DND-41 (cell line): ENCODE data around the gene OR14J1.

Source experiments
- ATAC-seq: fragments of 200-7000 bp; cut with Tn5 transposase; 3 replicates; pipeline ENCODE4 v1.9.1; 2021; ENCODE audit warnings: low read depth; ENCODE audit not compliant: insufficient read depth
- DNase-seq: peaks from one replicate; pipeline ENCODE4 v3.0.0-alpha.2; 2020
- H2AFZ ChIP-seq: 2 replicates; pipeline ENCODE4 v1.6.0; 2012; ENCODE audit warnings: low read depth, low read length
- H3K27ac ChIP-seq: 2 replicates; pipeline ENCODE4 v1.5.1; 2012; ENCODE audit warnings: low read length, inconsistent platforms
- H3K27me3 ChIP-seq: fragments of 200-600 bp; sonication (generic); 2 replicates; pipeline ENCODE4 v1.6.0; 2012; ENCODE audit warnings: low read length, mild to moderate bottlenecking, inconsistent platforms; ENCODE audit not compliant: insufficient read depth, poor library complexity
- H3K36me3 ChIP-seq: 2 replicates; pipeline ENCODE4 v1.5.1; 2012; ENCODE audit warnings: low read length, inconsistent platforms; ENCODE audit not compliant: insufficient read depth
- H3K4me1 ChIP-seq: 2 replicates; pipeline ENCODE4 v1.5.1; 2012; ENCODE audit warnings: mild to moderate bottlenecking, low read length; ENCODE audit not compliant: insufficient read depth
- H3K4me2 ChIP-seq: 2 replicates; pipeline ENCODE4 v1.6.0; 2012; ENCODE audit warnings: mild to moderate bottlenecking, moderate library complexity, low read length, inconsistent platforms; ENCODE audit not compliant: insufficient read depth
- H3K4me3 ChIP-seq, 2 experiments: fragments of 200-600 bp in 1 of 2; shearing (Covaris generic) in 1 of 2; 2 replicates each; pipeline ENCODE4 v1.5.1; 2012 to 2016; ENCODE audit warnings: inconsistent platforms in 2 of 2, low read length in 2 of 2, mild to moderate bottlenecking in 2 of 2, low read depth in 1 of 2, moderate library complexity in 1 of 2
- H3K79me2 ChIP-seq: 2 replicates; pipeline ENCODE4 v1.6.0; 2012; ENCODE audit warnings: low read length, inconsistent platforms; ENCODE audit not compliant: insufficient read depth
- H3K9ac ChIP-seq: 2 replicates; pipeline ENCODE4 v1.6.0; 2012; ENCODE audit warnings: low read depth, mild to moderate bottlenecking, inconsistent platforms, low read length, moderate library complexity
- H3K9me3 ChIP-seq: 2 replicates; pipeline ENCODE4 v1.5.1; 2012; ENCODE audit warnings: low read length, moderate library complexity, mild to moderate bottlenecking, inconsistent platforms; ENCODE audit not compliant: insufficient read depth, severe bottlenecking
- H4K20me1 ChIP-seq: 2 replicates; pipeline ENCODE4 v1.6.0; 2012; ENCODE audit warnings: low read length; ENCODE audit not compliant: insufficient read depth
- EZH2 ChIP-seq: IDR thresholded peaks from 3 replicates; pipeline ENCODE4 v1.6.1; 2012; ENCODE audit warnings: borderline replicate concordance, low read depth, mild to moderate bottlenecking, moderate library complexity, low read length, inconsistent platforms; ENCODE audit not compliant: severe bottlenecking
- TF ChIP-seq, protein P1 (sequence below): IDR thresholded peaks from 2 replicates; pipeline ENCODE4 v1.5.1; 2012; ENCODE audit warnings: borderline replicate concordance, low read length, moderate library complexity, mild to moderate bottlenecking; ENCODE audit not compliant: poor library complexity, severe bottlenecking; ENCODE audit errors: extremely low read depth

The OR14J1 gene

DNA sequence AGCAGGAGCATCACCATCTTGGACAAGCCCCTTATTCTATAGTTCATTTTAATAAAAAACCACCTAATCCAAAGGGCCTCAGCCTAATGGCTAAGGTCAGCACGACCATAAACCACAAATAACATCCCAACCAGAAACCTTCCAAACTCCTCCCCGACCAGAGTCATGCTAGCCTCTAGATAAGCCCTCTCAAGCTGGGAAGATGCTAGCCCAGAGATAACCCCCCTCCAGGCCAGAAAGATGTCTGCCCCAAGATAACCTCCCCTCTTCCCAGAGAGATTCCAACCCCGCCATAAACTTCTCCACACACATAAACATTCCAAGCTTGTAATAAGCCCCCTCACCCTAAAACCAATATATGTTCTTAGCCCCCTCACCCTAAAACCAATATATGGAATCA lies 38.5 kb upstream of the OR14J1 start:
- TF ChIP-seq, protein P1, sequence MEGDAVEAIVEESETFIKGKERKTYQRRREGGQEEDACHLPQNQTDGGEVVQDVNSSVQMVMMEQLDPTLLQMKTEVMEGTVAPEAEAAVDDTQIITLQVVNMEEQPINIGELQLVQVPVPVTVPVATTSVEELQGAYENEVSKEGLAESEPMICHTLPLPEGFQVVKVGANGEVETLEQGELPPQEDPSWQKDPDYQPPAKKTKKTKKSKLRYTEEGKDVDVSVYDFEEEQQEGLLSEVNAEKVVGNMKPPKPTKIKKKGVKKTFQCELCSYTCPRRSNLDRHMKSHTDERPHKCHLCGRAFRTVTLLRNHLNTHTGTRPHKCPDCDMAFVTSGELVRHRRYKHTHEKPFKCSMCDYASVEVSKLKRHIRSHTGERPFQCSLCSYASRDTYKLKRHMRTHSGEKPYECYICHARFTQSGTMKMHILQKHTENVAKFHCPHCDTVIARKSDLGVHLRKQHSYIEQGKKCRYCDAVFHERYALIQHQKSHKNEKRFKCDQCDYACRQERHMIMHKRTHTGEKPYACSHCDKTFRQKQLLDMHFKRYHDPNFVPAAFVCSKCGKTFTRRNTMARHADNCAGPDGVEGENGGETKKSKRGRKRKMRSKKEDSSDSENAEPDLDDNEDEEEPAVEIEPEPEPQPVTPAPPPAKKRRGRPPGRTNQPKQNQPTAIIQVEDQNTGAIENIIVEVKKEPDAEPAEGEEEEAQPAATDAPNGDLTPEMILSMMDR: no peak
- TF ChIP-seq EZH2: no peak
- Histone ChIP-seq H2AFZ (no peak overlapping the region), H3K9ac (no peak overlapping the region), H3K36me3 (no peaks in the 10 kb centered on the region), H3K4me2 (no peak overlapping the region), H3K4me1 (no peaks in the 10 kb centered on the region), H3K9me3 (no peaks in the 10 kb centered on the region), H3K27me3 (no peaks in the 10 kb centered on the region), H3K27ac (no peak overlapping the region), H4K20me1 (no peaks in the 10 kb centered on the region), H3K4me3 (no peak overlapping the region), H3K79me2 (no peaks in the 10 kb centered on the region)
- ATAC-seq: no peak
- no peak for DNase-seq

DNA sequence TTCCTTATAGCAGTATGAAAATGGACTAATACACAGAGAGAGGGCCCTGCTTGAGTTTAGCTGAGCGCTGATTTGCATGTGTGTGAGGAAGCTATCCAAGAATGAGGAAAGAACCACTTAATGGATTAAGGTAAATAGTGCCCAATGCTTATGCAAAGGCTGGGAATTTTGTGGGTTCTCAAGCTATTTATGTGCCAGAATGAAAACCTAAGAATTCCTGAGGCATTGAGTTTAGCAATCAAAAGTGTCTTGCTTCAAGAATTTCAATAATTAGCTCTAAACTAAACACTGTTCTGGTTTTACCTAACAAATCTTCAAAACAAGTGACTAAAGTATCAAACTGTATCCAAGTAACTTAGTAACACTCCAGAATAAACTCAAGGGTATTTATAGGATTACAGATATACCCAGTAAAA lies 7.0 kb upstream of the OR14J1 start:
- Histone ChIP-seq H3K79me2 (no peaks in the 10 kb centered on the region), H4K20me1 (no peaks in the 10 kb centered on the region), H3K9me3 (no peaks in the 10 kb centered on the region), H2AFZ (no peak overlapping the region), H3K9ac (no peak overlapping the region), H3K4me1 (no peaks in the 10 kb centered on the region), H3K27ac (no peak overlapping the region), H3K27me3 (no peaks in the 10 kb centered on the region), H3K4me2 (no peak overlapping the region), H3K36me3 (no peaks in the 10 kb centered on the region), H3K4me3 (no peak overlapping the region)
- TF ChIP-seq, protein P1: no peak
- no peak for TF ChIP-seq EZH2
- DNase-seq (no peak), ATAC-seq (no peak)

DNA sequence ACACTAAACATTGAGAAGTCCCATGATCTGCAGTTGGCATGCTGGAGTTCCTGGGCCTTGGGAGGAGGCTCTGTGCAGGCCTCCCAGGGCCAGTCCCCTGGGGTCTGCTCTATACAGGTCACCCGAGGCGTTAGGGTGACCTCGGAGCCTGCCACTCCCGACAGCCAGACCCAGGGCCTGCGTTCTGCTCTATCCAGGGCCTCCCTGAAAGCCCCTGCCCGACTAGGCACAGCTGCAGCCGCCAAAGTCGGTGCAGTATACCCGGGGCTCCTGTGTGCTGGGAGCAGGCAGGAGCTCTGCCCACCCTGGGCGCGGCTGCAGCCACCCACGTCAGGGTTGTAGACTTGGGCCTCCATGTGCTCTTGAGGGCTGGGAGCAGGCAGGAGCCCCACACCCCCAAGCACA lies 6.3 kb upstream of the OR14J1 start:
- TF ChIP-seq EZH2: no peak
- TF ChIP-seq, protein P1: no peak
- H3K9me3 ChIP-seq: no peaks in the 10 kb centered on the region
- ATAC-seq: no peak
- no peak overlapping the region for H2AFZ ChIP-seq
- no peak overlapping the region for H3K9ac ChIP-seq
- no peak overlapping the region for H3K4me2 ChIP-seq
- no peak for DNase-seq
- no peaks in the 10 kb centered on the region for H3K79me2 ChIP-seq
- H3K4me3 ChIP-seq: no peak overlapping the region
- H4K20me1 ChIP-seq: no peaks in the 10 kb centered on the region
- H3K36me3 ChIP-seq: no peaks in the 10 kb centered on the region
- no peaks in the 10 kb centered on the region for H3K27me3 ChIP-seq
- H3K27ac ChIP-seq: no peak overlapping the region
- H3K4me1 ChIP-seq: no peaks in the 10 kb centered on the region

DNA sequence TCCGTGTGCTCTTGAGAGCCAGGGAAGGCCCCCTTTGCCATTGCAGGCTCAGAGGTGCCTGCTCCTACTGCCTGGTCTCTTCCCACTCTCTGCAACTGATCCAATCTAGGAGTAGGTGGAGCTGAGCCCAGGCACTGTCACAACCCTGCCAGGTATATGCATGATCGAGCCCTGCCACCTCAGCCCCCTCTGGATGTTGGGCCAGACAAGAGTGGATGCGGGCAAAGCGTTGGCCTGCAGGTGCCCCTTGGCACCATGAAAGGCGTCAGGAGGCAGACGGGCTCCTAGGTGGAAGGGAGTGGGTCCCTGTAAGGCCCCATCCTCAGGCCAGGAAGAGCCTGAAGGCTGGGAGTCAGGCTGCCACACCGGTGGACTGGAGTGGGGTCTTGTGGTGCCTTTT lies 5.9 kb upstream of the OR14J1 start:
- ATAC-seq (no peak), DNase-seq (no peak)
- Histone ChIP-seq H3K4me1 (no peaks in the 10 kb centered on the region), H3K4me2 (no peak overlapping the region), H3K36me3 (no peaks in the 10 kb centered on the region), H3K4me3 (no peak overlapping the region), H4K20me1 (no peaks in the 10 kb centered on the region), H3K9ac (no peak overlapping the region), H3K9me3 (no peaks in the 10 kb centered on the region), H3K27ac (no peak overlapping the region), H3K79me2 (no peaks in the 10 kb centered on the region), H3K27me3 (no peaks in the 10 kb centered on the region), H2AFZ (no peak overlapping the region)
- TF ChIP-seq EZH2: no peak
- TF ChIP-seq, protein P1: no peak
